ENCODE measurements around the gene CEP162.
"Not testable (repeated sequence)": the region's sequence is repeated elsewhere in the genome, so short reads cannot be mapped to it uniquely, and the experiment has no call there.

Gene CEP162

DNA sequence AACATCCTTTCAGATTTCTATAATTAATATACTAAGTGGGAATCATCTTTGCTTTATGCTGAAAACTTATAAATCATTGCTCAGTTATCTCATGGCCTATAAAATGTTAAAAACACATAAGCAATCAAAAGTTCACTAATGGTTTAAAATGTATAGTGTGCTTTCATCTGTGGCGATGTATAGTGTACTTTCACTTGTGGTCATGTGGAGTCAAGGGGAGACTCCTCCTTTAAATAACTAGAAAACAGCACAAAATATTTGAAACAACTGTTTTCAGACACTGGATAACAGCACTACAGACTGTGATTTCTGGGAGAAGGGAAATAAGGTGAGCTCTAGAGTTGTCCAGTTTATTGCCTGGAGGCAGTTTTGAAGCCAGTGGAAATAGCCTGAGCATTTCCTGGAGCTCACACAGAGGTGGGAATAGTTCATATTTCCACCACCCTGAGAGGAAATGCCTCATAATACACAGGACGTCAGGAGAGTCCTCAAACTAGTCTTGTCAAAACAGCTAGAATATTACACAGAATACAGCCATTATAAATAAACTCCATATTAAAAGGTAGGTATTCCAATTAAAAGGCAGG, 89.4 kb downstream of the CEP162 start:
- DNase-seq = no peak

GRCh38 chr6:84137051-84137375, 90.4 kb downstream of the CEP162 start:
- DNase-seq = no peak

GRCh38 chr6:84136364-84137050, 90.9 kb downstream of the CEP162 start:
- no peak for DNase-seq

DNA sequence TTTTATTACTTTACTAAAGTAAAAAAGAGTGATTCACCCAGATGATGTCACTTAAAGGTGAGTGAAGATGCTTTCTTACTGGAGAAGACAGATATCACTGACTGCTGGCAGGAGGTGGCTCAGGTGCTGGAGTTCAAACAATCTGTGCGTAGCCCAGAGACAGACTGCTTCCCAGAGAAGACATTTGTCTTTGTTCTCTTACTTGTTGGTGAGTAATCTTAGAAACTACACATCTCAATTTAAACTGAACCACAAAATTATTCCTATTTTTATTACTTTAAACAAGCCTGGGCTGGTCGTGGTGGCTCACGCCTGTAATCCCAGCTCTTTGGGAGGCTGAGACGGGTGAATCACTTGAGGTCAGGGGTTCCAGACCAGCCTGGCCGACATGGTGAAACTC, 92.2 kb downstream of the CEP162 start:
- DNase-seq = no peak

DNA sequence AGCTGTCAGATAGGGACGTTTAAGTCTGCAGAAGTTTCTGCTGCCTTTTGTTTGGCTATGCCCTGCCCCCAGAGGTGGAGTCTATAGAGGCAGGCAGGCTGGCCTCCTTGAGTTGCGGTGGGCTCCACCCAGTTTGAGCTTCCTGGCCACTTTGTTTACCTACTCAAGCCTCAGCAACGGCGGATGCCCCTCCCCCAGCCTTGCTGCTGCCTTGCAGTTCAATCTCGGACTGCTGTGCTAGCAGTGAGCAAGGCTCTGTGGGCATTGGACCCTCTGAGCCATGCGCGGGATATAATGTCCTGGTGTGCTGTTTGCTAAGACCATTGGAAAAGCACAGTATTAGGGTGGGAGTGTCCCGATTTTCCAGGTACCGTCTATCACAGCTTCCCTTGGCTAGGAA, 94.1 kb downstream of the CEP162 start:
- not testable (repeated sequence) for DNase-seq

DNA sequence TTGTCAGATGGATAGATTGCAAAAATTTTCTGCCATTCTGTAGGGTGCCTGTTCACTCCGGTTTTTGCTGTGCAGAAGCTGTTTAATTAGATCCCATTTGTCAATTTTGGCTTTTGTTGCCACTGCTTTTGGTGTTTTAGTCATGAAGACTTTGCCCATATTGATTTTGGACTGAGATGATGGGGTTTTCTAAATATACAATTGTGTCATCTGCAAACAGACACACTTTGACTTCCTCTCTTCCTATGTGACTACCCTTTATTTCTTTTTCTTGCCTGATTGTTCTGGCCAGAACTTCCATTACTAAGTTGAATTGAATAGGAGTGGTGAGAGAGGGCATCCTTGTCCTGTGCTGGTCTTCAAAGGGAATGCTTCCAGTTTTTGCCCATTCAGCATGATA, 97.9 kb downstream of the CEP162 start:
- not testable (repeated sequence) for DNase-seq

GRCh38 chr6:84123186-84123585, 104.3 kb downstream of the CEP162 start:
- DNase-seq = no peak

GRCh38 chr6:84119277-84119676, 108.2 kb downstream of the CEP162 start:
- no peak for DNase-seq

DNA sequence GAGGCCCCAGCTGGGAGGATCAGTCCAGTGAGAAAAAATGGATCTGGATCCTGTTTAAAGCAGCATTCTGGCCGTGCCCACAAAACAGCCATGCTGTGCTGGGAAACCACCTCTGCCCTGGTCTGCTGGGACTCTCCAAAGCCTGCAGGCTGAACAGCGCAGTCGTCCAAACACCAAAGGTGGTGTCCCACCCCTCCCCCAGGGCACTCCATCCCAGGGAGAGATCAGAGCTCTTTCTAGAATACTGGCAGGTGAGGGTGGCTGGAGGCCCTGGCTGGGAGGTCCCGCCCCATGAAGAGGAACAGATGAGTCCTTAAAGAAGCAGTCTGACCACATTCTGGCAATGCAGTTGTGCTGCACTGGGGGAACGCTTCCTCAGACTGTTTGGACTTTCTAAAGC, 109.3 kb downstream of the CEP162 start:
- DNase-seq = no peak

DNA sequence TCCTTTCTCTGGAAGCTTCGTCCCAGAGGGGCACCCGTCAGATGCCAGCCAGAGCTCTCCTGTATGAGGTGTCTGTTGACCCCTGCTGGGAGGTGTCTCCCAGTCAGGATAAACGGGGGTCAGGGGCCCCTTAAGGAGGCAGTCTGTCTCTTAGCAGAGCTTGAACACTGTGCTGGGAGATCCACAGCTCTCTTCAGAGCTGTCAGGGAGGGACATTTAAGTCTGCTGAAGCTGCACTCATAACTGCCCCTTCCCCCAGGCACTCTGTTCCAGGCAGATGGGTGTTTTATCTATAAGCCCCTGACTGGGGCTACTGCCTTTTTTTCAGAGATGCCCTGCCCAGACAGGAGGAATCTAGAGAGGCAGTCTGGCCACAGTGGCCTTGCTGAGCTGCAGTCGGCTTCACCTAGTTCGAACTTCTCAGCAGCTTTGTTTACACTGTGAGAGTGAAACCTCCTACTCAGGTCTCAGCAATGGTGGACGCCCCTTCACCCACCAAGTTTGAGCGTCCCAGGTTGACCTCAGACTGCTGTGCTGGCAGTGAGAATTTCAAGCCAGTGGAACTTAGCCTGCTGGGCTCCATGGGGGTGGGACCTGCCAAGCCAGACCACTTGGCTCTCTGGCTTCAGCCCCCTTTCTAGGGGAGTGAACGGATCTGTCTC, 112.4 kb downstream of the CEP162 start:
- DNase-seq = not testable (repeated sequence)

DNA sequence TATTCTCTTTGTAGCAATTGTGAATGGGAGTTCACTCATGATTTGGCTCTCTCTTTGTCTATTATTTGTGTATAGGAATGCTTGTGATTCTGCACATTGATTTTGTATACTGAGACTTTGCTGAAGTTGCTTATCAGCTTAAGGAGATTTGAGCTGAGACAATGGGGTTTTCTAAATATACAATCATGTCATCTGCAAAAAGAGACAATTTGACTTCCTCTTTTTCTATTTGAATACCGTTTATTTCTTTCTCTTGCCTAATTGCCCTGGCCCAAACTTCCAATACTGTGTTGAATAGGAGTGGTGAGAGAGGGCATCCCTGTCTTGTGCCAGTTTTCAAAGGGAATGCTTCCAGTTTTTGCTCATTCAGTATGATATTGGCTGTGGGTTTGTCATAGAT, 116.1 kb downstream of the CEP162 start:
- DNase-seq = not testable (repeated sequence)

DNA sequence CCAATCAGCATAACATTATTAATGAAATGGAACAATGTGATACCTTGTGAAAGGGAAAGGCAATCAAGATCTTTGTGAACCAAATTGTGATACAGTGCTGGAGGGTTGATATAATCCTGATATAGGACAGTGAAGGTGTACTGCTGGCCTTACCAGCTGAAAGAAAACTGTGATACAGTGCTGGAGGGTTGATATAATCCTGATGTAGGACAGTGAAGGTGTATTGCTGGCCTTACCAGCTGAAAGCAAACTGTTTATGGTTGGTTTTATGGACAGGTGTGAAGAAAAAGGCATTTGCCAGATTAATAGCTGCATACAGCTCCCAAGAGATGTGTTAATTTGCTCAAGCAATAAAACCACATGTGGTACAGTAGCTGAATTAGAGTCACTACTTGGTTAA, 119.9 kb downstream of the CEP162 start:
- DNase-seq = no peak

GRCh38 chr6:84105215-84105924, 122.1 kb downstream of the CEP162 start:
- DNase-seq = not testable (repeated sequence)

- DNase-seq = no peak
Observed at GRCh38 chr6:84103029-84103428, 124.4 kb downstream of the CEP162 start.

DNA sequence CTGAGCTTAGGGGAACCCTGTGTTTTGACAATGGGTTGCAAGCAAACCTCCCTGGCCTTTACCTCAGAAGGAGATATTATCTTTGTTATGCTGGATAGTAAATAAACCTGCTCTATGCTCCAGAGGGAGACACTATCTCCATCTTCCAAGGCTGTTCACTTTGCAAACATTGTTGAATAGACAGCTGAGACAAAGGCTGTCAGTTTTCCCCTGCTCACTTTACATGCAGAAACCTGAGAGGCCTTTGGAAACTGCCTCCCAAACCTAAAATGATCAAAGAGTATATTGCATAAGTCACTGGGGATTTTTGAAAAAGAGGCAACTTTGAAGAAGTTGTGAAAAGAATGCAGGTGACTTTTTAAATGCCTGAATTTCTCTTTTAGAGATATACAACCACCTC, 132.3 kb downstream of the CEP162 start:
- no peak for DNase-seq

GRCh38 chr6:84093441-84094435, 133.7 kb downstream of the CEP162 start:
- DNase-seq = no peak

DNA sequence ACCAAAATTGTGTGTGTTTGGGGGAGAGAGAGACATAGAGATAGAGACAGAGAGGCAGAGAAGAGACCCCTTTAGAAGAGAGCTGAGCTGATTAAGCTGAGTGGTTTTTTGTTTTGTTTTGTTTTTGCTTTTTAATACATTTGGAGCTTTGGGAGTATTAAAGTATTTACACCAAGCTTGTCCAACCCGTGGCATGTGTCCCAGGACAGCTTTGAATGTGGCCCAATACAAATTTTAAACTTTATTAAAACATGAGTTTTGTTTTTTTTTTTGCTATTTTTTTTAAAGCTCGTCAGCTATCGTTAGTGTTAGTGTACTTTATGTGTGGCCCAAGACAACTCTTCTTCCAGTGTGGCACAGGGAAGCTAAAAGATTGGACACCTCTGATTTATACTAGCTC, 137.9 kb downstream of the CEP162 start:
- no peak for DNase-seq

- no peak for DNase-seq
Observed at GRCh38 chr6:84089081-84089480, 138.4 kb downstream of the CEP162 start.

DNA sequence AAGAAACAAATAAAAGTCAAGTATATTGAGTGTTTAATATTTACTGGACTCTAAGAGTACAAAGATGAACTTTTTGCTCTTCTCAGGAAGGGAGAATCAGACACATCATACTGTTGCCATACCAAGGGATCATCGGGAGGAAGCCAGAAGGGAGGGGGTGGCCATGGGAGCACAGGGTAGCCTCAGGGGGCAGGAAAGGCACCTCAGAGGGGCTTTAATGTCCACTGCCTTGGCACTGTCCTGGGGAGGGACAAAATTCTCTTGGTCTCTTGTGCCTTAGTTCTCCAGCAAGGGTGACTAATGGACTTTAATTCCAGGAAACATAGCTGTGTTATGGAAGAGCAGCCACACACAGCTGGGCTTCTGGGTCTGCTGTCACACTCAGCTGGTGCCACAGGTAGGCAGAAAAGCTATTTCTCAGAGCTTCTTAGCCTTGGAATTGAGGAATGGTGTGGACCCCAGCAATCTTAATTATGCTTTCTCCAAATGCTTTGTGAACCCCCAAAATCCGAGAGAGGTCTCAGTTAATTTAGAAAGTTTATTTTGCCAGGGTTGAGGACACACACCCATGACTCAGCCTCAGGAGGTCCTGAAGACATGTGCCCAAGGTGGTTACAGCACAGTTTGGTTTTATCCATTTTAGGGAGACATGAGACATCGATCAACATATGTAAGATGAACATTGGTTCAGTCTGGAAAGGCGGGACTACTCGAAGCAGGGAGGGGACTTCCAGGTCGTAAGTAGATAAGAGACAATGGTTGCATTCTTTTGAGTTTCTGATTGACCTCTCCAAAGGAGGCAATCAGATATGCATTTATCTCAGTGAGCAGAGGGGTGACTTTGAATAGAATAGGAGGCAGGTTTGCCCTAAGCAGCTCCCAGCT, 140.7 kb downstream of the CEP162 start:
- no peak for DNase-seq

GRCh38 chr6:84086056-84086455, 141.4 kb downstream of the CEP162 start:
- no peak for DNase-seq

DNA sequence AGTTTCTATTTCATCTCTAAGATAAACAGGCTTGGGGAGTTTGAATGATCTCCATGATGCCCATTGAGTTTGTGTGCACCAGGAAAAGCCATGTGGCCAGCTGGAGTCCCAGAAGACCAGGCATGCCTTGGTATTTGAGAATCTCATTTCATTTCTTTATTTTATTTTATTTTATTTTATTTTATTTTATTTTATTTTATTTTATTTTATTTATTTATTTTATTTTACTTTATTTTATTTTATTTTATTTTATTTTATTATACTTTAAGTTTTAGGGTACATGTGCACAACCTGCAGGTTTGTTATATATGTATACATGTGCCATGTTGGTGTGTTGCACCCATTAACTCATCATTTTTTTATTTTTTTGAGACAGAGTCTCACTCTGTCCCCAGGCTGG, 142.7 kb downstream of the CEP162 start:
- not testable (repeated sequence) for DNase-seq

All from activated CD4-positive, CD25-positive, alpha-beta regulatory T cell (primary cell).